ENCODE measurements around the gene GGT5.
"Not testable (repeated sequence)": the region's sequence is repeated elsewhere in the genome, so short reads cannot be mapped to it uniquely, and the experiment has no call there.

GGT5 gene

GRCh38 chr22:24289741-24290163, 44.9 kb upstream of the GGT5 start:
- TF ChIP-seq EZH2phosphoT487 (IDR thresholded peaks at IDR 0.05; ENCODE audit: low read depth), result no peak
- no peak for TF ChIP-seq CTCF (IDR thresholded peaks at IDR 0.05; ENCODE audit: low read depth, low read length)
- Histone ChIP-seq H3K9ac (ENCODE audit: low read length) (no peak overlapping the region), H4K20me1 (ENCODE audit: insufficient read depth, low read length) (peaks cover 55% of the 10 kb centered on the region), H3K4me3 (ENCODE audit: low read length) (no peak overlapping the region), H3K4me1 (ENCODE audit: low read length) (peaks cover 24% of the 10 kb centered on the region), H3K27ac (ENCODE audit: low read length) (no peak overlapping the region), H3K27me3 (ENCODE audit: low read depth, low read length) (no peaks in the 10 kb centered on the region), H2AFZ (ENCODE audit: low read depth, low read length) (no peak overlapping the region), H3K4me2 (ENCODE audit: low read length) (no peak overlapping the region), H3K36me3 (replicated peaks; ENCODE audit: low read depth, low read length) (no peaks in the 10 kb centered on the region), H3K9me3 (ENCODE audit: insufficient read depth, low read length) (no peaks in the 10 kb centered on the region), H3K79me2 (ENCODE audit: low read length) (peaks cover 68% of the 10 kb centered on the region)

- no peak for TF ChIP-seq EZH2phosphoT487 (IDR thresholded peaks at IDR 0.05; ENCODE audit: low read depth)
- TF ChIP-seq CTCF (IDR thresholded peaks at IDR 0.05; ENCODE audit: low read depth, low read length), result no peak
- H3K4me2 ChIP-seq (ENCODE audit: low read length), result no peak overlapping the region
- peaks cover 68% of the 10 kb centered on the region for H3K79me2 ChIP-seq (ENCODE audit: low read length)
- H3K27me3 ChIP-seq (ENCODE audit: low read depth, low read length), result no peaks in the 10 kb centered on the region
- H2AFZ ChIP-seq (ENCODE audit: low read depth, low read length), result no peak overlapping the region
- H3K27ac ChIP-seq (ENCODE audit: low read length), result no peak overlapping the region
- H3K36me3 ChIP-seq (replicated peaks; ENCODE audit: low read depth, low read length), result no peaks in the 10 kb centered on the region
- no peak overlapping the region for H3K9ac ChIP-seq (ENCODE audit: low read length)
- peaks cover 24% of the 10 kb centered on the region for H3K4me1 ChIP-seq (ENCODE audit: low read length)
- H3K4me3 ChIP-seq (ENCODE audit: low read length), result no peak overlapping the region
- H3K9me3 ChIP-seq (ENCODE audit: insufficient read depth, low read length), result no peaks in the 10 kb centered on the region
- peaks cover 58% of the 10 kb centered on the region for H4K20me1 ChIP-seq (ENCODE audit: insufficient read depth, low read length)
Observed at GRCh38 chr22:24289114-24289513, 44.2 kb upstream of the GGT5 start.

- not testable (repeated sequence) for H3K27ac ChIP-seq (ENCODE audit: low read length); H3K4me2 ChIP-seq (ENCODE audit: low read length); H3K36me3 ChIP-seq (replicated peaks; ENCODE audit: low read depth, low read length); H3K4me3 ChIP-seq (ENCODE audit: low read length); H3K27me3 ChIP-seq (ENCODE audit: low read depth, low read length); H3K9ac ChIP-seq (ENCODE audit: low read length); H2AFZ ChIP-seq (ENCODE audit: low read depth, low read length); H3K9me3 ChIP-seq (ENCODE audit: insufficient read depth, low read length)
- H3K79me2 ChIP-seq (ENCODE audit: low read length), result peaks cover 74% of the 10 kb centered on the region
- peaks cover 24% of the 10 kb centered on the region for H3K4me1 ChIP-seq (ENCODE audit: low read length)
- peaks cover 70% of the 10 kb centered on the region for H4K20me1 ChIP-seq (ENCODE audit: insufficient read depth, low read length)
Observed at GRCh38 chr22:24287801-24288200, 42.9 kb upstream of the GGT5 start.

- not testable (repeated sequence) for H3K4me3 ChIP-seq (ENCODE audit: low read length); H3K9me3 ChIP-seq (ENCODE audit: insufficient read depth, low read length); H2AFZ ChIP-seq (ENCODE audit: low read depth, low read length); H3K4me2 ChIP-seq (ENCODE audit: low read length); H3K36me3 ChIP-seq (replicated peaks; ENCODE audit: low read depth, low read length); H3K27me3 ChIP-seq (ENCODE audit: low read depth, low read length); H3K9ac ChIP-seq (ENCODE audit: low read length); H3K27ac ChIP-seq (ENCODE audit: low read length)
- H4K20me1 ChIP-seq (ENCODE audit: insufficient read depth, low read length), result peaks cover 71% of the 10 kb centered on the region
- peaks cover 23% of the 10 kb centered on the region for H3K4me1 ChIP-seq (ENCODE audit: low read length)
- peaks cover 77% of the 10 kb centered on the region for H3K79me2 ChIP-seq (ENCODE audit: low read length)
Observed at GRCh38 chr22:24287212-24287611, 42.3 kb upstream of the GGT5 start.

GRCh38 chr22:24285245-24285644, 40.4 kb upstream of the GGT5 start:
- Histone ChIP-seq H3K9ac (ENCODE audit: low read length) (no peak overlapping the region), H3K36me3 (replicated peaks; ENCODE audit: low read depth, low read length) (no peaks in the 10 kb centered on the region), H3K79me2 (ENCODE audit: low read length) (peaks cover 72% of the 10 kb centered on the region), H3K4me1 (ENCODE audit: low read length) (peaks cover 4% of the 10 kb centered on the region), H3K4me2 (ENCODE audit: low read length) (no peak overlapping the region), H4K20me1 (ENCODE audit: insufficient read depth, low read length) (peaks cover 56% of the 10 kb centered on the region), H3K27ac (ENCODE audit: low read length) (no peak overlapping the region), H3K27me3 (ENCODE audit: low read depth, low read length) (no peaks in the 10 kb centered on the region), H3K4me3 (ENCODE audit: low read length) (no peak overlapping the region), H3K9me3 (ENCODE audit: insufficient read depth, low read length) (no peaks in the 10 kb centered on the region), H2AFZ (ENCODE audit: low read depth, low read length) (no peak overlapping the region)
- no peak for TF ChIP-seq CTCF (IDR thresholded peaks at IDR 0.05; ENCODE audit: low read depth, low read length)
- no peak for TF ChIP-seq EZH2phosphoT487 (IDR thresholded peaks at IDR 0.05; ENCODE audit: low read depth)

Data from OCI-LY3 (cell line).